Colonic mucosa (tissue), 4 donors: ENCODE data around the gene DLG2. TPM values are rescaled to one million over a fixed set of nuclear protein-coding genes. Genes with fewer than 3 reads are reported as not detected.

ENCODE experiments used
- DNase-seq: peaks from one replicate; pipeline ENCODE4 v3.0.0-alpha.2; 2020
- H3K27ac ChIP-seq: fragments of 200-600 bp; one replicate; pipeline ENCODE4 v1.8.0; 2021
- H3K27me3 ChIP-seq: fragments of 200-600 bp; one replicate; pipeline ENCODE4 v1.8.0; 2021
- H3K36me3 ChIP-seq: fragments of 200-600 bp; one replicate; pipeline ENCODE4 v1.8.0; 2021
- H3K4me1 ChIP-seq: fragments of 200-600 bp; one replicate; pipeline ENCODE4 v1.8.0; 2021; ENCODE audit warnings: mild to moderate bottlenecking
- H3K4me3 ChIP-seq: fragments of 200-600 bp; one replicate; pipeline ENCODE4 v1.8.0; 2021
- H3K9ac ChIP-seq, 2 donors: one replicate each; pipeline ENCODE4 v1.7.0; 2013; ENCODE audit warnings: control low read depth in 2 of 2, low read depth in 2 of 2, low read length in 2 of 2
- H3K9me3 ChIP-seq: fragments of 200-600 bp; one replicate; pipeline ENCODE4 v1.8.0; 2021
- CTCF ChIP-seq: fragments of 200-600 bp; IDR thresholded peaks from one replicate; pipeline ENCODE4 v1.8.0; 2022; ENCODE audit warnings: antibody characterized with exemption, mild to moderate bottlenecking
- intact Hi-C: fragments of 100-400 bp; cut with DNase I; formaldehyde crosslinking; loops from one replicate; pipeline ENCODE4 v1.14.1; 2022
- total RNA-seq, 2 donors: library from RNA; stranded (reverse); fragmentation: NEBNext Ultra II Directional in 1 of 2; extraction: Animal tissue kit (Norgen Biotek cat#: 25700) in 1 of 2; gene quantifications; one replicate each; pipeline ENCODE4 v1.2.1, GENCODE V29; 2021
- donor health status: healthy.
- donor health status: DM: no; HTN: no; CAD: no.
- donor health status: DM: no; HTN: no; CAD: no.

The DLG2 gene
- total RNA-seq, 2 donors from 2014 or later = 1.4 to 3.3 TPM

GRCh38 chr11:85495918-85496317 lies 131.2 kb downstream of the DLG2 start:
- no peak for TF ChIP-seq CTCF
- DNase-seq = no peak
- H3K9me3 ChIP-seq = no peaks in the 10 kb centered on the region
- H3K4me1 ChIP-seq = no peaks in the 10 kb centered on the region
- H3K27ac ChIP-seq = no peak overlapping the region
- no peak overlapping the region for H3K9ac ChIP-seq
- H3K4me3 ChIP-seq = no peak overlapping the region
- H3K27me3 ChIP-seq = no peaks in the 10 kb centered on the region
- no peaks in the 10 kb centered on the region for H3K36me3 ChIP-seq
- intact Hi-C loops = no loop called here

- Histone ChIP-seq H3K27me3 (no peaks in the 10 kb centered on the region), H3K36me3 (no peaks in the 10 kb centered on the region), H3K9me3 (no peaks in the 10 kb centered on the region), H3K4me1 (no peaks in the 10 kb centered on the region), H3K9ac (no peak overlapping the region), H3K27ac (no peak overlapping the region), H3K4me3 (no peak overlapping the region)
- no peak for TF ChIP-seq CTCF
- no peak for DNase-seq
- intact Hi-C loops = no loop called here
Measured at GRCh38 chr11:85494396-85494795, 132.7 kb downstream of the DLG2 start.

DNA sequence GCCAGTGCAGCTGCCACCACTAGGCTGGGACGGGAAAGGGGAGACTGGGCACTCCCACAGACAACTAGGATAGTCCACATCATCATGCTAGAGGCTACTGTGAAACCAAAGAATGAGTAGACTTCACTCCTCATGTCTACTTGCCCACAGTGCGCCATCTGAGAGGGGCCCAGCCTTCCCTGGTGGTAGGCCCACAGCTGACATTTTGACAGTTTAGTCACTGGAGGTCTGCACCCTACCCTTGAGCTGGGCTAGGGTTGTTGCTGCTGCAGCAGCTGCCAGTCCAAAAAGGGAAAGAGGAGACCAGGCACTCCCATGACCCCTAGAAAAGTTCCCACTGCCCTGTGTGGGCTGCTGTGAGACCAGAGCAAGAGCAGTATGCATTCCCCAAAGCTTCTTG lies 141.2 kb downstream of the DLG2 start:
- Histone ChIP-seq H3K9ac (no peak overlapping the region), H3K36me3 (no peaks in the 10 kb centered on the region), H3K4me3 (no peak overlapping the region), H3K27me3 (no peaks in the 10 kb centered on the region), H3K4me1 (no peaks in the 10 kb centered on the region), H3K9me3 (no peaks in the 10 kb centered on the region), H3K27ac (no peak overlapping the region)
- DNase-seq = no peak
- intact Hi-C loops = no loop called here
- no peak for TF ChIP-seq CTCF

DNA sequence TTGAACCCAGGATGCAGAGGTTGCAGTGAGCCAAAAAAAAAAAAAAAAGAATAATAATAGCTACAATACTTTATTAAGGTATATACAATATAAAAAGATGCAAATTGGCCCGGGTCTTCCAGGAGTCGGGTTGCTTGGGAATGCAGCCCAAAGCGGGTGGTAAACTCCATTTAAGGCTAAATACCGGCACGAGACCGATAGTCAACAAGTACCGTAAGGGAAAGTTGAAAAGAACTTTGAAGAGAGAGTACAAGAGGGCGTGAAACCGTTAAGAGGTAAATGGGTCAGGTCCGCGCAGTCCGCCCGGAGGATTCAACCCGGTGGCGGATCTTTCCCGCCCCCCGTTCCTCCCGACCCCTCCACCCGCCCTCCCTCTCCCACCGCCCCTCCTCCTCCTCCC lies 143.3 kb downstream of the DLG2 start:
- intact Hi-C loops = no loop called here
- H3K9me3 ChIP-seq = no peaks in the 10 kb centered on the region
- no peak overlapping the region for H3K9ac ChIP-seq
- no peak overlapping the region for H3K4me3 ChIP-seq
- H3K4me1 ChIP-seq = no peaks in the 10 kb centered on the region
- H3K27ac ChIP-seq = no peak overlapping the region
- no peaks in the 10 kb centered on the region for H3K36me3 ChIP-seq
- no peaks in the 10 kb centered on the region for H3K27me3 ChIP-seq
- no peak for TF ChIP-seq CTCF
- no peak for DNase-seq

DNA sequence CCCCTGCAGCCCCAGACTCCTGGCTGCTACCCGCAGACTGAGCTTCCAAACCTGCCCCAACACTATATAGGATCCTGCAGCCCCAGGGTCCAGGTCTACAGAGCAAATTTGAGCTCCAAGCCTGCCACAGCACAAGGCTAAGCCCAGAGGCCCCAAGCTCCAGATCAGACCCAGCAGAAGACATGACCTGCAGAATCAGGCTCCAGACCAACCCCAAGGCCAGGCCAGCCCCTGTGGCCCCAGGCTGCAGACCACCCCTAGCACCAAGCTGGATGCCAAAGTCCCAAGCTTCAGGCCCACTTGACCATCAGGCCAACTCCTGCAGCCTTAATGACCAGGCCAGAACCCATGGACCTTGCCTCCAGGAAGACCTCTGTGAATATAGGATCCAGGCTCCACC lies 145.3 kb downstream of the DLG2 start:
- no peaks in the 10 kb centered on the region for H3K4me1 ChIP-seq
- no peak overlapping the region for H3K4me3 ChIP-seq
- TF ChIP-seq CTCF = no peak
- H3K27me3 ChIP-seq = no peaks in the 10 kb centered on the region
- DNase-seq = no peak
- no peaks in the 10 kb centered on the region for H3K36me3 ChIP-seq
- H3K27ac ChIP-seq = no peak overlapping the region
- intact Hi-C loops = no loop called here
- H3K9me3 ChIP-seq = no peaks in the 10 kb centered on the region
- no peak overlapping the region for H3K9ac ChIP-seq
